Astrocyte (in vitro differentiated cells and primary cell): ENCODE measurements around the gene PHETA2. TPM values are rescaled to one million over a fixed set of nuclear protein-coding genes. Genes with fewer than 3 reads are reported as not detected.
"Not testable (repeated sequence)": the region's sequence is repeated elsewhere in the genome, so short reads cannot be mapped to it uniquely, and the experiment has no call there.

ENCODE experiments used
- DNase-seq: peaks from one replicate; pipeline ENCODE4 v3.0.0-alpha.2; 2010; ENCODE audit warnings: low read depth
- FAIRE-seq: peaks from 2 replicates; lab custom pipeline; 2011; peaks lifted over from hg19 to GRCh38; lab: Jason Lieb, UNC
- H2AFZ ChIP-seq: 2 replicates; pipeline ENCODE4 v1.6.0; 2012; ENCODE audit warnings: low read depth, low read length, inconsistent platforms
- H3K27ac ChIP-seq: 2 replicates; pipeline ENCODE4 v1.5.1; 2011; ENCODE audit warnings: low read depth, low read length, inconsistent platforms
- H3K27me3 ChIP-seq: 2 replicates; pipeline ENCODE4 v1.6.0; 2011; ENCODE audit warnings: low read length, inconsistent platforms; ENCODE audit not compliant: insufficient read depth
- H3K36me3 ChIP-seq: 2 replicates; pipeline ENCODE4 v1.5.1; 2011; ENCODE audit warnings: low read length, inconsistent platforms; ENCODE audit not compliant: insufficient read depth
- H3K4me1 ChIP-seq: 2 replicates; pipeline ENCODE4 v1.5.1; 2011; ENCODE audit warnings: low read length, inconsistent platforms; ENCODE audit not compliant: insufficient read depth
- H3K4me2 ChIP-seq: 2 replicates; pipeline ENCODE4 v1.6.0; 2012; ENCODE audit warnings: low read length, inconsistent platforms
- H3K4me3 ChIP-seq: 2 replicates; pipeline ENCODE4 v1.5.1; 2011; ENCODE audit warnings: low read depth, mild to moderate bottlenecking, low read length, inconsistent platforms; ENCODE audit not compliant: insufficient read depth
- H3K79me2 ChIP-seq: 2 replicates; pipeline ENCODE4 v1.6.0; 2012; ENCODE audit warnings: mild to moderate bottlenecking, low read length, inconsistent platforms; ENCODE audit not compliant: insufficient read depth
- H3K9ac ChIP-seq: 2 replicates; pipeline ENCODE4 v1.6.0; 2012; ENCODE audit warnings: mild to moderate bottlenecking, low read length, inconsistent platforms
- H3K9me3 ChIP-seq: 2 replicates; pipeline ENCODE4 v1.5.1; 2012; ENCODE audit warnings: low read depth, mild to moderate bottlenecking, low read length, inconsistent platforms; ENCODE audit not compliant: insufficient read depth
- H4K20me1 ChIP-seq: 2 replicates; pipeline ENCODE4 v1.6.0; 2012; ENCODE audit warnings: low read length, inconsistent platforms; ENCODE audit not compliant: insufficient read depth
- H3K27ac Mint-ChIP-seq: one replicate; pipeline ENCODE4 v1.8.0; 2021; ENCODE audit warnings: mild to moderate bottlenecking, mixed read lengths; ENCODE audit not compliant: unreplicated experiment
- H3K27me3 Mint-ChIP-seq: one replicate; pipeline ENCODE4 v1.8.0; 2021; ENCODE audit warnings: low read depth, mixed read lengths; ENCODE audit not compliant: unreplicated experiment
- H3K36me3 Mint-ChIP-seq: one replicate; pipeline ENCODE4 v1.8.0; 2021; ENCODE audit warnings: low read depth, mixed read lengths; ENCODE audit not compliant: unreplicated experiment
- H3K4me1 Mint-ChIP-seq: one replicate; pipeline ENCODE4 v1.8.0; 2021; ENCODE audit warnings: low read depth, mixed read lengths; ENCODE audit not compliant: unreplicated experiment
- H3K4me3 Mint-ChIP-seq: one replicate; pipeline ENCODE4 v1.8.0; 2021; ENCODE audit warnings: mild to moderate bottlenecking, moderate library complexity, mixed read lengths; ENCODE audit not compliant: unreplicated experiment
- H3K9me3 Mint-ChIP-seq: one replicate; pipeline ENCODE4 v1.8.0; 2021; ENCODE audit warnings: mild to moderate bottlenecking, mixed read lengths; ENCODE audit not compliant: unreplicated experiment
- EZH2 ChIP-seq: IDR thresholded peaks from 2 replicates; pipeline ENCODE4 v1.6.1; 2012; ENCODE audit warnings: mild to moderate bottlenecking, low read length, inconsistent platforms; ENCODE audit not compliant: insufficient read depth
- total RNA-seq: library from RNA; stranded (reverse); gene quantifications from 2 replicates; pipeline ENCODE4 v1.2.1, GENCODE V29; 2021
- TF ChIP-seq, protein P1 (sequence below): IDR thresholded peaks from 2 replicates; pipeline ENCODE4 v1.5.1; 2011; ENCODE audit warnings: low read depth, mild to moderate bottlenecking, inconsistent platforms, low read length, moderate library complexity; ENCODE audit not compliant: insufficient read depth

PHETA2 gene
- total RNA-seq, 1 donor from 2014 or later: 0.18 TPM

DNA sequence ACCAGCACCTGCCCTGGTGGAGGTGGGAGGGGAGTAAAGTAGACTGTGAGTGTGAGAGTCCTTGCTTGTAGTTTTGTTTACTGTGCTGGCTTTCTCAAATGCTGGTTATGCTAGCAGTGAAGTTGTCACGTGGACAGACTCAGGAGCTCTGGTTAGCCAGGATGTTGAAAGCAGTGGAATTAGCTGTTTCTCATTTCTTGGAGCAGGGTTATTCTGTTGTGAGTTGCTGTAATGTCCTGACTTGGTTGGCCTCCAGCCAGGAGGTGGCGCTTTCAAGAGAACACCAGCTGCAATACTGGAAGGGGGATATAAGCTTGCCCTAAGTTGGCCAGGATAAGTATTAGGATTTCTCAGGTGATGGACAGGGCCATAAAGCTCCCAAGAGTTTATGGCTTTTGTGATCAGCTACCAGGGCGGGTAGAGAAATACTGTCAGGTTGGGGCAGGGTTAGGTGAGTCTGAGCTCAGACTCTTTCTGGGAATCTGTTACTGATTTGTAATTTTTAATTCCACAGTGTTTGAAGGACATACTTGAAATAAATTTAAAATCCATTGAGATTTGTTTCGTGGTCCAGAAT is 42.9 kb downstream of the PHETA2 start:
- H3K4me3 Mint-ChIP-seq: no peak overlapping the region
- H3K9me3 Mint-ChIP-seq: peaks cover 31% of the 10 kb centered on the region
- no peak for DNase-seq
- H3K4me3 ChIP-seq: no peak overlapping the region
- no peak overlapping the region for H3K27ac ChIP-seq
- no peak overlapping the region for H2AFZ ChIP-seq
- peaks cover 7% of the 10 kb centered on the region for H3K9me3 ChIP-seq
- no peak overlapping the region for H3K9ac ChIP-seq
- no peaks in the 10 kb centered on the region for H3K4me1 ChIP-seq
- H3K27me3 ChIP-seq: no peaks in the 10 kb centered on the region
- no peak for FAIRE-seq
- H3K36me3 Mint-ChIP-seq: peaks cover 8% of the 10 kb centered on the region
- no peaks in the 10 kb centered on the region for H3K79me2 ChIP-seq
- peaks cover 3% of the 10 kb centered on the region for H3K4me1 Mint-ChIP-seq
- H3K36me3 ChIP-seq: no peaks in the 10 kb centered on the region
- H3K27ac Mint-ChIP-seq: no peak overlapping the region
- H3K27me3 Mint-ChIP-seq: peaks cover 6% of the 10 kb centered on the region
- TF ChIP-seq EZH2: no peak
- TF ChIP-seq, protein P1, sequence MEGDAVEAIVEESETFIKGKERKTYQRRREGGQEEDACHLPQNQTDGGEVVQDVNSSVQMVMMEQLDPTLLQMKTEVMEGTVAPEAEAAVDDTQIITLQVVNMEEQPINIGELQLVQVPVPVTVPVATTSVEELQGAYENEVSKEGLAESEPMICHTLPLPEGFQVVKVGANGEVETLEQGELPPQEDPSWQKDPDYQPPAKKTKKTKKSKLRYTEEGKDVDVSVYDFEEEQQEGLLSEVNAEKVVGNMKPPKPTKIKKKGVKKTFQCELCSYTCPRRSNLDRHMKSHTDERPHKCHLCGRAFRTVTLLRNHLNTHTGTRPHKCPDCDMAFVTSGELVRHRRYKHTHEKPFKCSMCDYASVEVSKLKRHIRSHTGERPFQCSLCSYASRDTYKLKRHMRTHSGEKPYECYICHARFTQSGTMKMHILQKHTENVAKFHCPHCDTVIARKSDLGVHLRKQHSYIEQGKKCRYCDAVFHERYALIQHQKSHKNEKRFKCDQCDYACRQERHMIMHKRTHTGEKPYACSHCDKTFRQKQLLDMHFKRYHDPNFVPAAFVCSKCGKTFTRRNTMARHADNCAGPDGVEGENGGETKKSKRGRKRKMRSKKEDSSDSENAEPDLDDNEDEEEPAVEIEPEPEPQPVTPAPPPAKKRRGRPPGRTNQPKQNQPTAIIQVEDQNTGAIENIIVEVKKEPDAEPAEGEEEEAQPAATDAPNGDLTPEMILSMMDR: no peak
- peaks cover 9% of the 10 kb centered on the region for H4K20me1 ChIP-seq
- no peak overlapping the region for H3K4me2 ChIP-seq

DNA sequence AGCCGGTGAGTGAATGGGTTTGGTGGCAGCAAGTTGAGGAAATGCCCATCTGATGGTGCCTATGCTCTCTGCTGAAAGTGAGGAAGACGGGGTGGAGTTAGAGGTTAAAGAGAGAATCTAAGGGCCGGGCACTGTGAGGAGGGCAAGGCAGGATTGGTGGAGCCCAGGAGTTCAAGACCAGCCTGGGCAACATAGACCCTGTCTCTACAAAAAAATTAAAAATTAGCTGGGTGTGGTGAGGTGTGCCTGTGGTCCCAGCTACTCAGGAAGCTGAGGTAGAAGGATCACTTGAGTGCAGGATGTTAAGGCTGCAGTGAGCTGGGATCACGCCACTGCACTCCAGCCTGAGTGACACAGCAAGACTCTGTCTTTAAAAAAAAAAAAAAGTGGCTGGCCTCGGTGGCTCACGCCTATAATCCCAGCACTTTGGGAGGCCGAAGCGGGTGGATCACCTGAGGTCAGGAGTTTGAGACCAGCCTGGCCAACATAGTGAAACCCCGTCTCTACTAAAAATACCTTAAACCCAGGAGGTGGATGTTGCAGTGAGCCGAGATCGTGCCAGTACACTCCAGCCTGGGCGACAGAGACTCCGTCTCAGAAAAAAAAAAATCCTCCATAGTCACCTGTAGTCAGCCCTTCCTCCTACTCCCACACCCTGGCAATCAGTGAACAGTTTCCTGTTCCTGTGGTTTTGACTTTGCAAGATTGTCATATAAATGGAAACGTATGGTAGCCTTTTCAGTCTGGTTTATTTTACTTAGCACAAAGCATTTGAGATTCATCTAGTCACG is 46.4 kb downstream of the PHETA2 start:
- not testable (repeated sequence) for H3K9ac ChIP-seq, H3K4me3 ChIP-seq, H3K27me3 ChIP-seq, H3K36me3 ChIP-seq, H3K27me3 Mint-ChIP-seq, H3K9me3 ChIP-seq, H3K4me3 Mint-ChIP-seq, H3K27ac ChIP-seq, H3K4me1 Mint-ChIP-seq, H3K79me2 ChIP-seq, H3K27ac Mint-ChIP-seq, H3K36me3 Mint-ChIP-seq, FAIRE-seq, H3K4me2 ChIP-seq, H4K20me1 ChIP-seq, DNase-seq, H2AFZ ChIP-seq, H3K4me1 ChIP-seq
- peaks cover 14% of the 10 kb centered on the region for H3K9me3 Mint-ChIP-seq

DNA sequence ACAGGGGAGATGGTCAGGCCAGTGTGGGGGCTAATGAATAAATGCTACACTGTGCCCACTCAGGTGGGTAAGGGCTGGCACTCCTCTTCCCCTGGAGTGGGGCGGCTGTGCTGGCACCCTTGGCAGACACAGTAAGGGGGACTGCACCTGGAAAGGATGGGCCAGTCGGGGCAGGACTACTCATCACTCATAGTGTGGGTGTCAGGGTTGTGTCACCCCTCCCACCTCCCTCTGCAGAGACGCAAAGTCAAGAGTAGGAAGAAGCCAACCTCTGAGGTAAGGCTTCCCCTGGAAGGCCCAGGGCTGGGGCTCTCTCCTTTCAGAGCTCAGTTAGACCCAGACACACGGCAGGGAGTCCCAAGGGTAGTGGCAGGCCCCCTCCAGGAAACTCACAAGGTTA is 49.5 kb downstream of the PHETA2 start:
- not testable (repeated sequence) for H3K36me3 ChIP-seq, FAIRE-seq

More for the DNA sequence above, 49.5 kb downstream of the PHETA2 start:
- H3K9me3 Mint-ChIP-seq, H3K27me3 Mint-ChIP-seq, H3K27ac ChIP-seq, H3K4me3 Mint-ChIP-seq, H3K9me3 ChIP-seq, DNase-seq, H3K27ac Mint-ChIP-seq, H3K4me3 ChIP-seq, H2AFZ ChIP-seq, H3K9ac ChIP-seq, H3K27me3 ChIP-seq, H3K4me1 ChIP-seq, H3K4me2 ChIP-seq, H3K4me1 Mint-ChIP-seq, H3K36me3 Mint-ChIP-seq, H4K20me1 ChIP-seq, H3K79me2 ChIP-seq: not testable (repeated sequence)
